Chondrocyte (in vitro differentiated cells): ENCODE results near the gene SCN2A. TPM values are rescaled to one million over a fixed set of nuclear protein-coding genes. Genes with fewer than 3 reads are reported as not detected.

Experiments used
- DNase-seq: peaks from one replicate; pipeline ENCODE4 v3.0.0; 2021; ENCODE audit warnings: mixed read lengths, low spot score
- H3K27ac Mint-ChIP-seq: one replicate; pipeline ENCODE4 v1.8.0; 2021; ENCODE audit warnings: mild to moderate bottlenecking, moderate library complexity, mixed read lengths; ENCODE audit not compliant: unreplicated experiment
- H3K27me3 Mint-ChIP-seq: 2 replicates; pipeline ENCODE4 v1.8.0; 2021; ENCODE audit warnings: low read depth, mixed read lengths
- H3K36me3 Mint-ChIP-seq: 2 replicates; pipeline ENCODE4 v1.8.0; 2021; ENCODE audit warnings: low read depth, mixed read lengths
- H3K4me1 Mint-ChIP-seq: 2 replicates; pipeline ENCODE4 v1.8.0; 2021; ENCODE audit warnings: low read depth, mild to moderate bottlenecking, mixed read lengths
- H3K4me3 Mint-ChIP-seq: one replicate; pipeline ENCODE4 v1.8.0; 2021; ENCODE audit warnings: mild to moderate bottlenecking, moderate library complexity, mixed read lengths; ENCODE audit not compliant: unreplicated experiment
- H3K9me3 Mint-ChIP-seq: 2 replicates; pipeline ENCODE4 v1.8.0; 2021; ENCODE audit warnings: low read depth, mixed read lengths
- CTCF ChIP-seq: fragments of 200-600 bp; sonication (generic); IDR thresholded peaks from 2 replicates; pipeline ENCODE4 v1.5.0; 2021; ENCODE audit warnings: antibody characterized with exemption, mild to moderate bottlenecking, moderate library complexity
- total RNA-seq: library from RNA; stranded (reverse); gene quantifications from 3 replicates; pipeline ENCODE4 v1.2.1, GENCODE V29; 2021

Gene SCN2A
- total RNA-seq, 1 donor from 2014 or later, result 1.8 TPM

- peaks cover 6% of the 10 kb centered on the region for H3K4me1 Mint-ChIP-seq
- no peak overlapping the region for H3K27ac Mint-ChIP-seq
- H3K36me3 Mint-ChIP-seq, result no peaks in the 10 kb centered on the region
- no peak overlapping the region for H3K4me3 Mint-ChIP-seq
- no peaks in the 10 kb centered on the region for H3K9me3 Mint-ChIP-seq
- no peak for TF ChIP-seq CTCF
- no peaks in the 10 kb centered on the region for H3K27me3 Mint-ChIP-seq
- DNase-seq, result no peak
Measured at GRCh38 chr2:165432234-165432966, 193.2 kb downstream of the SCN2A start.

GRCh38 chr2:165434865-165435496 lies 195.8 kb downstream of the SCN2A start:
- Mint-ChIP-seq H3K4me1 (peaks cover 3% of the 10 kb centered on the region), H3K27ac (no peak overlapping the region), H3K9me3 (no peaks in the 10 kb centered on the region), H3K36me3 (no peaks in the 10 kb centered on the region), H3K4me3 (no peak overlapping the region), H3K27me3 (no peaks in the 10 kb centered on the region)
- no peak for DNase-seq
- no peak for TF ChIP-seq CTCF

DNA sequence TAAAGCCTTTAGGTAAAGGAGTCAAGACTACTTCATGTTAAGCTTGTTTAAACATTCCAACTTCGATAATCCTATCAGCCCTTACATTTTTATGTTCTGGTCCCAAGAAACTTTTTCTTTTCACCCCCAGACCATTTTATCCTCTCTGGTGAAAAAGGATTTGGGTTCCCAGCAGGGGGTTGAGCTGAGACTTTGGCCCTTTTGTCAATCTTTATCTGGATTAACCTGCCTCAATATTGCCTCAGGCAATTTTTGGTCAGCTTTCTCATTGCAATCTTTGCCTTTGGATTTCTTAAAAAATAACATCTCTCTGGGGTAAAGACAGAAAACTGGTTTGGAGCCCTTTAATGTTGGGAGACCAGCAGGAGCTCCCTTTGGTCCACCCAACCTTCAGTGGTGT lies 196.4 kb downstream of the SCN2A start:
- no peak for TF ChIP-seq CTCF
- Mint-ChIP-seq H3K36me3 (no peaks in the 10 kb centered on the region), H3K27ac (no peak overlapping the region), H3K9me3 (no peaks in the 10 kb centered on the region), H3K27me3 (no peaks in the 10 kb centered on the region), H3K4me1 (peaks cover 9% of the 10 kb centered on the region), H3K4me3 (no peak overlapping the region)
- DNase-seq, result no peak

DNA sequence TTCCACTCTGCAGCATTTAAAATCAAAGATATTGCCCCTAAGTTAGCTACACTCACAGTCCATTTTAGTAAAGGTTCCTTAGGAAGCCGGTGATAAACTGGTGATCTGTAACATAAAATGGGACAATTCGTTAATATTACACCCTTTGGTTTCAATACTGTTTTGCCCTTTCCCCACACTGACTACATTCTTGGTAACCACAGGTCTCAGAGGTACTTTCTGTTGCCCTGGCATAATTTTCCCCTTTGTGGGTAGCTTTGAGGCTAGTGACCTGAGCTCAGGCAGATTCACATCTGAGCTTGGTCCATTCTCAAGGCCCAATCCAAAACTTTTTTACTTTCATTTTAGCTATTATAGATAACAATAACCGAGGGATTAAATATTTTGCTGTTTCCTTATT lies 197.3 kb downstream of the SCN2A start:
- no peak for DNase-seq
- Mint-ChIP-seq H3K27ac (no peak overlapping the region), H3K27me3 (no peaks in the 10 kb centered on the region), H3K9me3 (no peaks in the 10 kb centered on the region), H3K4me1 (peaks cover 9% of the 10 kb centered on the region), H3K36me3 (no peaks in the 10 kb centered on the region), H3K4me3 (no peak overlapping the region)
- no peak for TF ChIP-seq CTCF

GRCh38 chr2:165440367-165440766 lies 201.2 kb downstream of the SCN2A start:
- Mint-ChIP-seq H3K36me3 (no peaks in the 10 kb centered on the region), H3K9me3 (peaks cover 3% of the 10 kb centered on the region), H3K4me1 (peaks cover 9% of the 10 kb centered on the region), H3K27me3 (no peaks in the 10 kb centered on the region), H3K4me3 (no peak overlapping the region), H3K27ac (peak overlapping the region; percentile 84)
- no peak for DNase-seq
- no peak for TF ChIP-seq CTCF

Other genes with a start within 250 kb of the SCN2A start
- gene SCN3A, start 35.4 kb upstream of the SCN2A start, total RNA-seq, result 0.23 to 0.30 TPM in 2 of 3 replicates, not detected in the other
- gene CSRNP3, start 230.3 kb downstream of the SCN2A start, total RNA-seq, result 3.7 to 8.2 TPM (median 3.7 TPM) in 3 replicates